ENCODE data around the gene HOXD11. TPM values are rescaled to one million over a fixed set of nuclear protein-coding genes. Genes with fewer than 3 reads are reported as not detected.

HOXD11 gene
- total and polyA plus RNA-seq, 2 donors (not counting 3 experiments of a cell fraction or from before 2014, with no cell fraction given), result not detected

DNA sequence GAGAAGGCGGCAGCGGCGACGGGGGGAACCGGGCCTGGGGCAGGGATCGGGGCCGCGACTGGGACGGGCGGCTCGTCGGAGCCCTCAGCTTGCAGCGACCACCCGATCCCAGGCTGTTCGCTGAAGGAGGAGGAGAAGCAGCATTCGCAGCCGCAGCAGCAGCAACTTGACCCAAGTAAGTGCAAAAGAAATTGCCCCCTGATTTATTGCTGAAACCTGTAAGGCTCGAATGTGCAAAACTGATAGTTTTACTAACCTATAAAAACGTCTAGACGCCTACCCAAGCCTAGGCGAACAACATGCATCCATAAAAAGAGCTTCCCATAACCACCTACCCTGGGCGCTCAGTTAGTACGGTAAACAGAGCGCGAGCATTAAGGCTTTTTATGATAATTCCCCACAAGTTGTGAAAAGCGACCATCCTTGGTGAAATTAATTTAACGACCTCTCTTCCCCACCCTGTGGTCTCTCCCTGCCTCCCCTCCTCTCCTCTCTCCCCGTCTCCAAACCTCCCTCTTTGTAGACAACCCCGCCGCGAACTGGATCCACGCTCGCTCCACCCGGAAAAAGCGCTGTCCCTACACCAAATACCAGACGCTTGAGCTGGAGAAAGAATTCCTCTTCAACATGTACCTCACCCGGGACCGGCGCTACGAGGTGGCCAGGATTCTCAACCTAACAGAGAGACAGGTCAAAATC is 16.5 kb downstream of the HOXD11 start:
- Histone ChIP-seq H3K79me2 (ENCODE audit: control insufficient read depth, insufficient read depth, low read length) (no peaks in the 10 kb centered on the region), H3K4me1 (ENCODE audit: control insufficient read depth, extremely low read depth, insufficient read depth, low read length) (peaks cover 23% of the 10 kb centered on the region), H3K9ac (replicated peaks; ENCODE audit: extremely low read depth, insufficient read depth, low read length) (peak overlapping the region; percentile 17), H3K9me1 (replicated peaks; ENCODE audit: control insufficient read depth, extremely low read depth, insufficient read depth, low read length) (no peaks in the 10 kb centered on the region), H3K36me3 (ENCODE audit: control insufficient read depth in 2 of 2, extremely low read depth in 1 of 2, insufficient read depth in 2 of 2, low read length in 2 of 2) (no peaks in the 10 kb centered on the region), H3K4me2 (ENCODE audit: insufficient read depth, low read length) (peak overlapping the region; percentile 80), H3K27me3 (ENCODE audit: control insufficient read depth in 2 of 2, insufficient read depth in 2 of 2, low read length in 2 of 2) (peaks cover 30 to 40% of the 10 kb centered on the region in 2 experiments), H3K27ac (ENCODE audit: insufficient read depth, low read depth, low read length) (no peak overlapping the region), H3K4me3 (replicated peaks in 1 of 3; ENCODE audit: insufficient read depth in 1 of 3, low read depth in 1 of 3, low read length in 3 of 3) (peak overlapping the region; percentile 49 to 77 (median 61)), H2AFZ (ENCODE audit: low read depth, low read length) (peak overlapping the region; percentile 89), H3K9me3 (replicated peaks; ENCODE audit: control insufficient read depth, insufficient read depth, low read length) (no peaks in the 10 kb centered on the region), H4K20me1 (replicated peaks; ENCODE audit: control insufficient read depth, extremely low read depth, insufficient read depth, low read length) (no peaks in the 10 kb centered on the region)
- no peak for TF ChIP-seq EZH2 (IDR thresholded peaks at IDR 0.05; ENCODE audit: borderline replicate concordance, low read depth, low read length, severe bottlenecking)
- TF ChIP-seq MYC (IDR thresholded peaks at IDR 0.05; ENCODE audit: low read depth, low read length), result no peak
- TF ChIP-seq POLR2AphosphoS5 (IDR thresholded peaks at IDR 0.05; ENCODE audit: insufficient read depth, low read depth, low read length), result no peak
- no peak for TF ChIP-seq GATA2 (IDR thresholded peaks at IDR 0.05; ENCODE audit: insufficient read depth, insufficient read length, low read depth, low read length)
- TF ChIP-seq, protein P1, sequence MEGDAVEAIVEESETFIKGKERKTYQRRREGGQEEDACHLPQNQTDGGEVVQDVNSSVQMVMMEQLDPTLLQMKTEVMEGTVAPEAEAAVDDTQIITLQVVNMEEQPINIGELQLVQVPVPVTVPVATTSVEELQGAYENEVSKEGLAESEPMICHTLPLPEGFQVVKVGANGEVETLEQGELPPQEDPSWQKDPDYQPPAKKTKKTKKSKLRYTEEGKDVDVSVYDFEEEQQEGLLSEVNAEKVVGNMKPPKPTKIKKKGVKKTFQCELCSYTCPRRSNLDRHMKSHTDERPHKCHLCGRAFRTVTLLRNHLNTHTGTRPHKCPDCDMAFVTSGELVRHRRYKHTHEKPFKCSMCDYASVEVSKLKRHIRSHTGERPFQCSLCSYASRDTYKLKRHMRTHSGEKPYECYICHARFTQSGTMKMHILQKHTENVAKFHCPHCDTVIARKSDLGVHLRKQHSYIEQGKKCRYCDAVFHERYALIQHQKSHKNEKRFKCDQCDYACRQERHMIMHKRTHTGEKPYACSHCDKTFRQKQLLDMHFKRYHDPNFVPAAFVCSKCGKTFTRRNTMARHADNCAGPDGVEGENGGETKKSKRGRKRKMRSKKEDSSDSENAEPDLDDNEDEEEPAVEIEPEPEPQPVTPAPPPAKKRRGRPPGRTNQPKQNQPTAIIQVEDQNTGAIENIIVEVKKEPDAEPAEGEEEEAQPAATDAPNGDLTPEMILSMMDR (IDR thresholded peaks at IDR 0.05; ENCODE audit: extremely low read depth in 1 of 2, insufficient read depth in 1 of 2, low read depth in 1 of 2, low read length in 2 of 2), result no peak
- no peak for TF ChIP-seq FOS (IDR thresholded peaks at IDR 0.05; ENCODE audit: borderline replicate concordance, insufficient read depth, low read length)
- no peak for TF ChIP-seq JUN (IDR thresholded peaks at IDR 0.05; ENCODE audit: borderline replicate concordance, insufficient read depth, insufficient read length, low read depth)
- TF ChIP-seq, protein P2, sequence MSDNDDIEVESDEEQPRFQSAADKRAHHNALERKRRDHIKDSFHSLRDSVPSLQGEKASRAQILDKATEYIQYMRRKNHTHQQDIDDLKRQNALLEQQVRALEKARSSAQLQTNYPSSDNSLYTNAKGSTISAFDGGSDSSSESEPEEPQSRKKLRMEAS (IDR thresholded peaks at IDR 0.05; ENCODE audit: insufficient read depth, insufficient read length), result no peak
- no peak for TF ChIP-seq POLR2A (IDR thresholded peaks at IDR 0.05; ENCODE audit: low read depth, low read length)
- BruUV-seq (replicated peaks), result TSS peak; percentile 21
- FAIRE-seq, result peak; percentile 42
- ChIA-PET CTCF (interaction anchor here (1.0 to 4.7 kb wide), 10 partner anchors 8 to 1041 kb away, joined by 3 to 28 read pairs (median 11); no protein-coding TSS in a partner anchor), POLR2A (no interaction called here)
- dilution Hi-C loops (cut with MboI; ENCODE audit: extremely low pct_ligation_motif_present, low sequenced_read_pairs), result no loop called here
- intact Hi-C loops (cut with micrococcal nuclease), result no loop called here
- DNase-seq (ENCODE audit: low read depth, low spot score), result peak; percentile 48

All from endothelial cell of umbilical vein (primary cell).